Measurements from ENCODE around the gene ARFGAP1.

DNA sequence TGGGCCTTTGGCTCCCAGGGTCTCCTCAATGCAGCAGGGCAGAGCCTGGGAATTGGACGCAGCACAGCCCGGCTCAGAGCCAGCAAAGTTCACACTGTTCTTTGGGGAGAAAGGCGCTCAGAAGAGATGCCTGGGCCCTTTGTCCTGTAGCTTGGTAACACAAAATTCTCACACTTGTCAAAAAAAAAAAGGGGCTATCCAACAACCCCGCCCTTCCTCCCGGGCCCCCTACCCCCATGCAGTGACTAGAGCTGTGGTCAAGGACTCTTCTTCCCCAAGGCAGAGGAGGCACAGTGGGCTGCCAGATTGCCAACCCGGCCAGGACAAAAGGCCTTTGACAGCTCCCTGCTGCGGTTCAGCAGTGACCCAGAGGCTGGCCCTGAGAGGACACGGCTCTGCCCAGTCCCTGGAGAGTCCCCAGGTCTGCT, 20.3 kb upstream of the ARFGAP1 start:
- TF ChIP-seq, protein P1, sequence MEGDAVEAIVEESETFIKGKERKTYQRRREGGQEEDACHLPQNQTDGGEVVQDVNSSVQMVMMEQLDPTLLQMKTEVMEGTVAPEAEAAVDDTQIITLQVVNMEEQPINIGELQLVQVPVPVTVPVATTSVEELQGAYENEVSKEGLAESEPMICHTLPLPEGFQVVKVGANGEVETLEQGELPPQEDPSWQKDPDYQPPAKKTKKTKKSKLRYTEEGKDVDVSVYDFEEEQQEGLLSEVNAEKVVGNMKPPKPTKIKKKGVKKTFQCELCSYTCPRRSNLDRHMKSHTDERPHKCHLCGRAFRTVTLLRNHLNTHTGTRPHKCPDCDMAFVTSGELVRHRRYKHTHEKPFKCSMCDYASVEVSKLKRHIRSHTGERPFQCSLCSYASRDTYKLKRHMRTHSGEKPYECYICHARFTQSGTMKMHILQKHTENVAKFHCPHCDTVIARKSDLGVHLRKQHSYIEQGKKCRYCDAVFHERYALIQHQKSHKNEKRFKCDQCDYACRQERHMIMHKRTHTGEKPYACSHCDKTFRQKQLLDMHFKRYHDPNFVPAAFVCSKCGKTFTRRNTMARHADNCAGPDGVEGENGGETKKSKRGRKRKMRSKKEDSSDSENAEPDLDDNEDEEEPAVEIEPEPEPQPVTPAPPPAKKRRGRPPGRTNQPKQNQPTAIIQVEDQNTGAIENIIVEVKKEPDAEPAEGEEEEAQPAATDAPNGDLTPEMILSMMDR (IDR thresholded peaks at IDR 0.05) = no peak
- no peak for TF ChIP-seq POLR2A (IDR thresholded peaks at IDR 0.05)
